Kidney (tissue), 14 donors: ENCODE results near the gene ABCA6. TPM values are rescaled to one million over a fixed set of nuclear protein-coding genes. Genes with fewer than 3 reads are reported as not detected.

Experiments
- DNase-seq, 5 donors: peaks; one replicate each; pipeline ENCODE4 v3.0.0-alpha.2; 2013 to 2020
- FAIRE-seq: peaks from 2 replicates; lab custom pipeline; 2012; peaks lifted over from hg19 to GRCh38; lab: Jason Lieb, UNC
- H3K27ac ChIP-seq, 2 donors: one replicate each; pipeline ENCODE4 v1.7.0; 2013; ENCODE audit warnings: low read depth in 2 of 2, low read length in 2 of 2, inconsistent platforms in 1 of 2
- H3K27me3 ChIP-seq: one replicate; pipeline ENCODE4 v1.7.1; 2013; ENCODE audit warnings: low read length, inconsistent platforms; ENCODE audit not compliant: control insufficient read depth, insufficient read depth
- H3K36me3 ChIP-seq, 3 donors: one replicate each; pipeline versions ENCODE4 v1.7.0 to v1.7.1; 2013; ENCODE audit warnings: low read length in 3 of 3, control low read depth in 1 of 3, inconsistent platforms in 1 of 3; ENCODE audit not compliant: insufficient read depth in 3 of 3, control insufficient read depth in 2 of 3
- H3K4me1 ChIP-seq, 3 donors: one replicate each; pipeline versions ENCODE4 v1.7.0 to v1.7.1; 2013; ENCODE audit warnings: low read length in 3 of 3, inconsistent platforms in 1 of 3, low read depth in 1 of 3; ENCODE audit not compliant: control insufficient read depth in 2 of 3, insufficient read depth in 2 of 3
- H3K4me3 ChIP-seq, 3 donors: one replicate each; pipeline versions ENCODE4 v1.7.0 to v1.8.1; 2013; ENCODE audit warnings: low read length in 3 of 3, control low read depth in 1 of 3, inconsistent platforms in 1 of 3
- H3K9ac ChIP-seq, 3 donors: one replicate each; pipeline versions ENCODE4 v1.7.0 to v1.7.1; 2013; ENCODE audit warnings: low read length in 3 of 3, control low read depth in 1 of 3, inconsistent platforms in 1 of 3
- H3K9me3 ChIP-seq, 3 donors: one replicate each; pipeline versions ENCODE4 v1.7.0 to v1.7.1; 2013; ENCODE audit warnings: low read length in 3 of 3, control low read depth in 1 of 3, inconsistent platforms in 1 of 3; ENCODE audit not compliant: control insufficient read depth in 2 of 3, insufficient read depth in 1 of 3
- intact Hi-C: fragments of 100-400 bp; cut with DNase I; formaldehyde crosslinking; loops from one replicate; pipeline ENCODE4 v1.11.1; 2022
- polyA plus RNA-seq: library from polyadenylated mRNA; stranded (reverse); fragments of 350-450 nt; fragmentation: Illumina TruSeq; extraction: RNeasy Lipid Tissue Mini Kit (QIAGEN cat#74804); gene quantifications from one replicate; pipeline ENCODE4 v1.2.3, GENCODE V29; 2014; ENCODE audit warnings: low read depth, low replicate concordance; ENCODE audit not compliant: insufficient read depth
- total RNA-seq: library from RNA; stranded (reverse); fragmentation: NEBNext Ultra II Directional; extraction: Animal tissue kit (Norgen Biotek cat#: 25700); gene quantifications from one replicate; pipeline ENCODE4 v1.2.1, GENCODE V29; 2021
- TF ChIP-seq, protein P1 (sequence below): IDR thresholded peaks from 3 replicates; pipeline ENCODE4 v1.5.1; 2012; ENCODE audit warnings: mild to moderate bottlenecking, moderate library complexity, borderline replicate concordance; ENCODE audit not compliant: insufficient read depth; ENCODE audit errors: extremely low read depth
- donor health status: control.
- donor health status: control.
- donor health status: control.
- donor health status: control.
- donor health status: control.
- donor health status: DM: yes; HTN: yes; CAD: no.
- donor health status: Normal renal cell carcinoma (clear cell type).

ABCA6 gene
- total and polyA plus RNA-seq, 2 donors from 2014 or later: 2.9 to 7.6 TPM

DNA sequence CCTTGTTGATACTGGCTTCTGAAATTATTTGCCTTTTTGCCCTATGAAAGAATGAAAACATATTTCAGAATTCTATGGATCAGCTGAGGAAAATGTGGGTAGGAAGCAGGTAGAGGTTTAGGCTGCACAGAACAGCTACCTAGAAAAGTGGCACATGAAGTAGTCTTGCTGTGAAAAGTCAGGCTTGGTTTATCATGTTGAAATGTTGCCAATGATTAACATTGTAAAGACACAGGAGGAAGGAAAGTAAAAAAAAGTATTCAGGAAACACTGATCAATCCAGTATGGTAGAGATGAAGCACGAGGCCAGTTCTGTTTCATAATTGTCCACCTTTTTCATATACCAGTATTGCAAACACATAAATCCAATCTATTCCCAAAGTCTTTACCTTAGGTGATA lies 29.9 kb downstream of the ABCA6 start:
- intact Hi-C loops: no loop called here
- TF ChIP-seq, protein P1, sequence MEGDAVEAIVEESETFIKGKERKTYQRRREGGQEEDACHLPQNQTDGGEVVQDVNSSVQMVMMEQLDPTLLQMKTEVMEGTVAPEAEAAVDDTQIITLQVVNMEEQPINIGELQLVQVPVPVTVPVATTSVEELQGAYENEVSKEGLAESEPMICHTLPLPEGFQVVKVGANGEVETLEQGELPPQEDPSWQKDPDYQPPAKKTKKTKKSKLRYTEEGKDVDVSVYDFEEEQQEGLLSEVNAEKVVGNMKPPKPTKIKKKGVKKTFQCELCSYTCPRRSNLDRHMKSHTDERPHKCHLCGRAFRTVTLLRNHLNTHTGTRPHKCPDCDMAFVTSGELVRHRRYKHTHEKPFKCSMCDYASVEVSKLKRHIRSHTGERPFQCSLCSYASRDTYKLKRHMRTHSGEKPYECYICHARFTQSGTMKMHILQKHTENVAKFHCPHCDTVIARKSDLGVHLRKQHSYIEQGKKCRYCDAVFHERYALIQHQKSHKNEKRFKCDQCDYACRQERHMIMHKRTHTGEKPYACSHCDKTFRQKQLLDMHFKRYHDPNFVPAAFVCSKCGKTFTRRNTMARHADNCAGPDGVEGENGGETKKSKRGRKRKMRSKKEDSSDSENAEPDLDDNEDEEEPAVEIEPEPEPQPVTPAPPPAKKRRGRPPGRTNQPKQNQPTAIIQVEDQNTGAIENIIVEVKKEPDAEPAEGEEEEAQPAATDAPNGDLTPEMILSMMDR: no peak

DNA sequence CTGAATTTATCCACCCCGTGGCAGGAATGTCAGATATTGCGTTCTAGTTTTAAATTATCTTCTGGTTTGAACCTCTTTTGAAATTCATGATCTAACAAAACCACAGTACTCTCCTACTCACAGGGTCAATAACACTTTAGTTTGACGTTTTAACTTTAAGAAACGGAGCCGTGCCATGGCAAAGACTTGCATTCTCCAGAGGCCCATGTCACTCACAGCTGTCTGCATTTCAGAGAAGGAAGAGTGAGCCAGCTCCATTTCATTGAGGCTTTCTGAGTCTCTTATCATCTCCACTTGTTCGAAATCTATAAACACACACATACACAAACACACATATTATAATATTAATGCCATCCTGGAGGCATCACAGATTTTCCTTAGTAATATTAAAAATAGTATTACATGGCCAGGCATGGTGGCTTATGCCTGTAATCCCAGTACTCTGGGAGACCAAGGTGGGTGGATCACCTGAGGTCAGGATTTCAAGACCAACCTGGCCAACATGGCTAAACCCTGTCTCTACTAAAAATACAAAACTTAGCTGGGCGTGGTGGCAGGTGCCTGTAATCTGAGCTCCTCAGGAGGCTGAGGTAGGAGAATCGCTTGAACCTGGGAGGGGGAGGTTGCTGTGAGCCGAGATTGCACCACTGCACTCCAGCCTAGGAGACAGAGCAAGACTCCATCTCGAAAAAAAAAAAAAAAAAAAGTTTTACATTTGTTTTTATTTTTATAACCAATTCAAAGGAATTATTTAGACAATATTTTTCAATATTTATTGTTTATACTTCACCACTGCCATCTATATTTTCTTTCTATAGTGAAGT lies 35.6 kb downstream of the ABCA6 start:
- TF ChIP-seq, protein P1: no peak

More for the DNA sequence above, 29.9 kb downstream of the ABCA6 start:
- FAIRE-seq (no peak), DNase-seq (peak in 2 of 5 donors; percentile 24 to 47)
- H3K27me3 ChIP-seq: no peaks in the 10 kb centered on the region
- H3K9me3 ChIP-seq: no peaks in the 10 kb centered on the region
- H3K9ac ChIP-seq: no peak overlapping the region
- no peak overlapping the region for H3K4me3 ChIP-seq
- H3K27ac ChIP-seq: no peak overlapping the region
- H3K4me1 ChIP-seq: no peaks in the 10 kb centered on the region
- no peaks in the 10 kb centered on the region for H3K36me3 ChIP-seq

DNA sequence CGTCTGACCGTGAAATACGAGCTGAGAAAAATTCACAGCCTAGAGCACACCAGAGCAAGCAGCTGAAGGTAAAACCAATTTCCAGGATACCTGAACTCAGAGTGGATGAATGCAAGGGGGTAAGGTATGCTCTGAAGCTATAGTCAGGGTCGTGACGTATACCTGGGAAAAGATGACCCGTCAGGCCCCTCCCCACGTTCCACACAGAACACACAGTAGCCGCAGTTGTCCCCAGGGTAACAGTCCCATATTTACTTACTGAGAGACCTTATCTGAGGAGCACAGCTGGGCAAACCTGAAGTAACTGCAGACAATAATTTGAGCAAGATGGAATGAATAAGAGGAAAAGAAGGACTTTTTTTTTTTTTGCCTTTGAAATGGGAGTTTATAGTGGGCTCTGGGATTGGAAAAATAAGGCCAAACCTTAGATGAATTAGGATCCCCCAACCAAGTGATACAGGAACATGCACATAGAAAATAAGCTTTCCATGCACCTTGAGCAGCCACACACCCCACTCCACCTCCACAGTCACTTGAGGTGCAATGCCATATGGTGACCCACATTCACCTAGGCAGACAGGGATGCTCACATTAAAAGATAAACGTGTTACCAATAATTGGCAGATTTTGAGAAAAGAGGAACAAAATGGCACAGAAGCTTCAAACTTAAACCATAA lies 38.0 kb downstream of the ABCA6 start:
- Histone ChIP-seq H3K27ac (no peak overlapping the region), H3K9ac (no peak overlapping the region), H3K27me3 (no peaks in the 10 kb centered on the region), H3K36me3 (peaks cover 0 to 3% (median 0%) of the 10 kb centered on the region in 3 donors), H3K4me3 (no peak overlapping the region), H3K4me1 (no peaks in the 10 kb centered on the region), H3K9me3 (no peaks in the 10 kb centered on the region)
- no peak for FAIRE-seq
- intact Hi-C loops: no loop called here
- no peak for DNase-seq
- TF ChIP-seq, protein P1: no peak

More for the DNA sequence above, 35.6 kb downstream of the ABCA6 start:
- DNase-seq: no peak
- H3K4me1 ChIP-seq: no peaks in the 10 kb centered on the region
- H3K4me3 ChIP-seq: no peak overlapping the region
- intact Hi-C loops: no loop called here
- no peak overlapping the region for H3K9ac ChIP-seq
- H3K27ac ChIP-seq: no peak overlapping the region
- H3K36me3 ChIP-seq: peaks cover 0 to 3% (median 0%) of the 10 kb centered on the region in 3 donors
- no peaks in the 10 kb centered on the region for H3K27me3 ChIP-seq
- FAIRE-seq: peak; percentile 11
- no peaks in the 10 kb centered on the region for H3K9me3 ChIP-seq
